Tibial artery (tissue), 4 donors: ENCODE data around the gene SNX17.

Source experiments
- DNase-seq, 2 donors: peaks; one replicate each; pipeline ENCODE4 v3.0.0-alpha.2; 2019
- H3K27ac ChIP-seq, 2 donors: fragments of 200-600 bp; sonication (generic) in 1 of 2; 1 replicate in 1 of 2; 2 replicates in 1 of 2; pipeline ENCODE4 v1.5.1; 2018 to 2019; ENCODE audit warnings: mild to moderate bottlenecking in 1 of 2
- H3K27me3 ChIP-seq, 2 donors: fragments of 200-600 bp; sonication (generic) in 1 of 2; one replicate each; pipeline versions ENCODE4 v1.5.1 to v1.6.0; 2016 to 2019
- H3K36me3 ChIP-seq, 3 donors: fragments of 200-600 bp; sonication (generic) in 2 of 3; one replicate each; pipeline ENCODE4 v1.5.1; 2016 to 2019; ENCODE audit warnings: mild to moderate bottlenecking in 2 of 3
- H3K4me1 ChIP-seq, 4 donors: fragments of 200-600 bp; sonication (generic) in 2 of 4; 1 replicate in 3 of 4; 2 replicates in 1 of 4; pipeline ENCODE4 v1.5.1; 2016 to 2019
- H3K4me3 ChIP-seq, 2 donors: fragments of 200-600 bp; sonication (generic) in 1 of 2; 1 replicate in 1 of 2; 2 replicates in 1 of 2; pipeline ENCODE4 v1.5.1; 2018 to 2019; ENCODE audit warnings: mild to moderate bottlenecking in 2 of 2
- H3K9me3 ChIP-seq, 3 donors: fragments of 200-600 bp; sonication (generic) in 1 of 3; one replicate each; pipeline ENCODE4 v1.5.1; 2016 to 2019
- CTCF ChIP-seq, 2 experiments: fragments of 200-600 bp in 1 of 2; fragments of 450-650 bp in 1 of 2; IDR thresholded peaks; one replicate each; pipeline ENCODE4 v1.5.1; 2017 to 2019; ENCODE audit warnings: antibody characterized with exemption in 2 of 2, mild to moderate bottlenecking in 1 of 2, moderate library complexity in 1 of 2
- intact Hi-C: fragments of 100-400 bp; cut with DNase I; formaldehyde crosslinking; loops from one replicate; pipeline ENCODE4 v1.15.0; 2023; ENCODE audit warnings: low total_unique reads

SNX17 gene

GRCh38 chr2:27370026-27370815 is at the start of gene SNX17, which contains the start of gene EIF2B4:
TSS of gene SNX17 (plus strand) at chr2:27370616. CDS start at chr2:27370744, 128 bp downstream.
TSS of gene EIF2B4 (minus strand) at chr2:27370338. CDS start at chr2:27370314, 24 bp downstream.
- peaks cover 45 to 63% (median 61%) of the 10 kb centered on the region in 3 donors for H3K36me3 ChIP-seq
- H3K4me3 ChIP-seq = peak within 1 kb of the TSS; percentile 85 to 93
- no peaks in the 10 kb centered on the region for H3K9me3 ChIP-seq
- peak within 1 kb of the TSS; percentile 92 to 96 for H3K27ac ChIP-seq
- intact Hi-C loops = no loop called here
- TF ChIP-seq CTCF (IDR thresholded peaks at IDR 0.05) = peak; percentile 48 to 67
- H3K4me1 ChIP-seq = peaks cover 0 to 36% (median 28%) of the 10 kb centered on the region in 4 donors
- H3K27me3 ChIP-seq = no peaks in the 10 kb centered on the region
- DNase-seq = peak; percentile 99 to 100

GRCh38 chr2:27320958-27321543 is 49.4 kb upstream of the SNX17 start:
- TF ChIP-seq CTCF (IDR thresholded peaks at IDR 0.05) = no peak
- Histone ChIP-seq H3K9me3 (no peaks in the 10 kb centered on the region), H3K27me3 (no peaks in the 10 kb centered on the region), H3K4me3 (no peak overlapping the region), H3K27ac (no peak overlapping the region), H3K36me3 (peaks cover 0 to 15% (median 5%) of the 10 kb centered on the region in 3 donors), H3K4me1 (peaks cover 0 to 25% (median 16%) of the 10 kb centered on the region in 4 donors)
- intact Hi-C loops = no loop called here
- peak in 1 of 2 donors; percentile 46 for DNase-seq

GRCh38 chr2:27322301-27322765 is 48.1 kb upstream of the SNX17 start:
- H3K4me1 ChIP-seq = peaks cover 0 to 25% (median 16%) of the 10 kb centered on the region in 4 donors
- TF ChIP-seq CTCF (IDR thresholded peaks at IDR 0.05) = no peak
- H3K4me3 ChIP-seq = peak overlapping the region; percentile 60 to 68
- peaks cover 11 to 17% (median 15%) of the 10 kb centered on the region in 3 donors for H3K36me3 ChIP-seq
- no peaks in the 10 kb centered on the region for H3K9me3 ChIP-seq
- H3K27ac ChIP-seq = peak overlapping the region; percentile 81 to 90
- intact Hi-C loops = no loop called here
- H3K27me3 ChIP-seq = no peaks in the 10 kb centered on the region
- no peak for DNase-seq

GRCh38 chr2:27322766-27323595 is 47.4 kb upstream of the SNX17 start, which contains the start of gene MPV17:
TSS of gene MPV17 (minus strand) at chr2:27323097. CDS start at chr2:27322517, 580 bp downstream.
- intact Hi-C loops = no loop called here

More at GRCh38 chr2:27322766-27323595, 47.4 kb upstream of the SNX17 start, which contains the start of gene MPV17:
- DNase-seq = peak; percentile 89 to 95
- H3K27me3 ChIP-seq = no peaks in the 10 kb centered on the region
- TF ChIP-seq CTCF (IDR thresholded peaks at IDR 0.05) = no peak
- peaks cover 16 to 23% (median 19%) of the 10 kb centered on the region in 3 donors for H3K36me3 ChIP-seq
- peak within 1 kb of the TSS; percentile 81 to 90 for H3K27ac ChIP-seq
- H3K4me1 ChIP-seq = peaks cover 0 to 25% (median 16%) of the 10 kb centered on the region in 4 donors
- H3K4me3 ChIP-seq = peak within 1 kb of the TSS; percentile 60 to 68
- H3K9me3 ChIP-seq = no peaks in the 10 kb centered on the region
